IPS DF 4.7 (cell line): ENCODE data around the gene CDC16.

Experiments used
- DNase-seq: peaks from one replicate; pipeline ENCODE4 v3.0.0-alpha.2; 2013; ENCODE audit warnings: low spot score; ENCODE audit errors: extremely low read depth

Gene CDC16

GRCh38 chr13:114298866-114299265 lies 64.2 kb downstream of the CDC16 start:
- no peak for DNase-seq

- no peak for DNase-seq
Measured at GRCh38 chr13:114299604-114300305, 65.1 kb downstream of the CDC16 start.

- no peak for DNase-seq
Measured at GRCh38 chr13:114303700-114304327, 69.1 kb downstream of the CDC16 start.

- no peak for DNase-seq
Measured at GRCh38 chr13:114304346-114305034, 69.8 kb downstream of the CDC16 start.

- no peak for DNase-seq
Measured at GRCh38 chr13:114309086-114309485, 74.4 kb downstream of the CDC16 start.

- DNase-seq, result no peak
Measured at GRCh38 chr13:114309806-114310410, 75.2 kb downstream of the CDC16 start.

GRCh38 chr13:114310956-114311355 lies 76.3 kb downstream of the CDC16 start:
- no peak for DNase-seq

- no peak for DNase-seq
Measured at GRCh38 chr13:114311387-114311786, 76.7 kb downstream of the CDC16 start.

- no peak for DNase-seq
Measured at GRCh38 chr13:114311908-114312307, 77.2 kb downstream of the CDC16 start.

- no peak for DNase-seq
Measured at GRCh38 chr13:114313061-114313860, 78.6 kb downstream of the CDC16 start.

GRCh38 chr13:114314074-114314912 lies 79.6 kb downstream of the CDC16 start, which contains the start of gene CHAMP1:
CHAMP1 (plus strand) TSS chr13:114314503; CDS start chr13:114323843, 9,340 bp downstream.
- DNase-seq, result peak; percentile 81

- no peak for DNase-seq
Measured at GRCh38 chr13:114315074-114315785, 80.5 kb downstream of the CDC16 start.

GRCh38 chr13:114318624-114319023 lies 83.9 kb downstream of the CDC16 start:
- DNase-seq, result no peak

- DNase-seq, result no peak
Measured at GRCh38 chr13:114319441-114319913, 84.8 kb downstream of the CDC16 start.

GRCh38 chr13:114320065-114320464 lies 85.4 kb downstream of the CDC16 start:
- no peak for DNase-seq

- no peak for DNase-seq
Measured at GRCh38 chr13:114321256-114321655, 86.6 kb downstream of the CDC16 start.
